HepG2 (cell line): ENCODE data around the gene NET1. TPM values are rescaled to one million over a fixed set of nuclear protein-coding genes. Genes with fewer than 3 reads are reported as not detected.

ENCODE experiments used
- ATAC-seq: fragments of 200-7000 bp; cut with Tn5 transposase; 3 replicates; pipeline ENCODE4 v1.9.1; 2020; ENCODE audit warnings: mild to moderate bottlenecking, moderate library complexity
- BruUV-seq: library from RNA; stranded (reverse); fragments of 400-500 nt; replicated peaks from 2 replicates; lab custom pipeline; 2021; lab: Mats Ljungman, UMichigan
- CTCF ChIA-PET: fragments of 300-600 bp; formaldehyde crosslinking; extraction: SDS; loops from one replicate; lab custom pipeline; 2021; ENCODE audit warnings: low total read pairs, inconsistent platforms, low intra/inter-chr PET ratio; lab: Yijun Ruan, JAX
- POLR2A ChIA-PET: fragments of 350-600 bp; sonication (Branson Sonifier 250); formaldehyde crosslinking; loops from one replicate; lab custom pipeline; 2020; ENCODE audit warnings: antibody characterized with exemption, inconsistent platforms; lab: Yijun Ruan, JAX
- DNase-seq: peaks from one replicate; pipeline ENCODE4 v3.0.0-alpha.2; 2015; ENCODE audit warnings: low spot score
- FAIRE-seq: peaks from 3 replicates; lab custom pipeline; 2011; peaks lifted over from hg19 to GRCh38; lab: Jason Lieb, UNC
- H2AFZ ChIP-seq: one replicate; pipeline ENCODE4 v1.6.1; 2011; ENCODE audit warnings: low read length, inconsistent platforms
- H3K27ac ChIP-seq: fragments of 300-600 bp; 3 replicates; pipeline ENCODE4 v1.8.0; 2011; ENCODE audit warnings: mixed run types, mild to moderate bottlenecking, mixed read lengths, low read length, inconsistent platforms; ENCODE audit not compliant: insufficient read depth; ENCODE audit errors: extremely low read length
- H3K27me3 ChIP-seq, 2 experiments: fragments of 200-600 bp in 1 of 2; 2 replicates in 1 of 2; 3 replicates in 1 of 2; pipeline versions ENCODE4 v1.6.0 to v1.8.0; 2011; ENCODE audit warnings: low read length in 2 of 2, mild to moderate bottlenecking in 2 of 2, moderate library complexity in 2 of 2, inconsistent platforms in 1 of 2; ENCODE audit not compliant: insufficient read depth in 2 of 2, control insufficient read depth in 1 of 2
- H3K36me3 ChIP-seq, 2 experiments: fragments of 200-600 bp in 1 of 2; replicated peaks in 1 of 2; 2 replicates in 1 of 2; 3 replicates in 1 of 2; pipeline versions ENCODE4 v1.5.1 to v1.8.0; 2011; ENCODE audit warnings: low read length in 2 of 2, inconsistent platforms in 1 of 2; ENCODE audit not compliant: insufficient read depth in 2 of 2, control insufficient read depth in 1 of 2
- H3K4me1 ChIP-seq: 2 replicates; pipeline ENCODE4 v1.5.1; 2012; ENCODE audit warnings: low read length, inconsistent platforms; ENCODE audit not compliant: insufficient read depth
- H3K4me2 ChIP-seq: 2 replicates; pipeline ENCODE4 v1.6.0; 2011; ENCODE audit warnings: low read depth, low read length, inconsistent platforms
- H3K4me3 ChIP-seq, 3 experiments: fragments of 200-600 bp in 1 of 3; sonication (generic), shearing (Covaris generic) in 1 of 3; replicated peaks in 1 of 3; 2 replicates each; pipeline ENCODE4 v1.5.1; 2011 to 2016; ENCODE audit warnings: low read length in 3 of 3, inconsistent platforms in 2 of 3, low read depth in 2 of 3, mild to moderate bottlenecking in 2 of 3, control low read depth in 1 of 3, mixed read lengths in 1 of 3; ENCODE audit not compliant: insufficient read depth in 1 of 3
- H3K79me2 ChIP-seq: one replicate; pipeline ENCODE4 v1.6.1; 2011; ENCODE audit warnings: low read length, inconsistent platforms; ENCODE audit not compliant: insufficient read depth
- H3K9ac ChIP-seq: 2 replicates; pipeline ENCODE4 v1.6.0; 2011; ENCODE audit warnings: mild to moderate bottlenecking, low read depth, low read length, inconsistent platforms; ENCODE audit not compliant: insufficient read depth
- H3K9me3 ChIP-seq: 2 replicates; pipeline ENCODE4 v1.5.1; 2012; ENCODE audit warnings: mild to moderate bottlenecking, low read length
- H4K20me1 ChIP-seq: 2 replicates; pipeline ENCODE4 v1.6.0; 2011; ENCODE audit warnings: inconsistent platforms, mild to moderate bottlenecking, low read length, moderate library complexity; ENCODE audit not compliant: insufficient read depth
- DPF2 ChIP-seq: sonication (generic); formaldehyde crosslinking; IDR thresholded peaks from 2 replicates; pipeline ENCODE4 v1.4.0; 2020; ENCODE audit warnings: mild to moderate bottlenecking, low read depth, missing genetic modification reagents, borderline replicate concordance
- ZC3H4 ChIP-seq: sonication (generic); formaldehyde crosslinking; IDR thresholded peaks from 2 replicates; pipeline ENCODE4 v1.4.0; 2020; ENCODE audit warnings: missing genetic modification reagents, borderline replicate concordance
- ZNF549 ChIP-seq: sonication (generic); formaldehyde crosslinking; IDR thresholded peaks from 2 replicates; pipeline ENCODE4 v1.5.0; 2020; ENCODE audit warnings: missing genetic modification reagents
- ZNF577 ChIP-seq: sonication (generic); formaldehyde crosslinking; IDR thresholded peaks from 2 replicates; pipeline ENCODE4 v1.4.0; 2020; ENCODE audit warnings: mild to moderate bottlenecking, low read depth, missing genetic modification reagents, borderline replicate concordance
- ZSCAN22 ChIP-seq: sonication (generic); formaldehyde crosslinking; IDR thresholded peaks from 2 replicates; pipeline ENCODE4 v1.4.0; 2020; ENCODE audit warnings: mild to moderate bottlenecking, missing genetic modification reagents
- WGBS: methylation state at CpG from one replicate; pipeline ENCODE4 v1.1.6; 2017; ENCODE audit warnings: low lambda C conversion rate; 5-methylcytosine and 5-hydroxymethylcytosine counted together
- in situ Hi-C: cut with HindIII; loops from 2 replicates; pipeline ENCODE4 v1.10.0; 2017; ENCODE audit warnings: low pct_unique_long_range_greater_than_20kb; ENCODE audit not compliant: extremely low pct_ligation_motif_present
- intact Hi-C: fragments of 100-400 bp; cut with micrococcal nuclease; formaldehyde crosslinking; loops from one replicate; pipeline ENCODE4 v1.10.0; 2022; ENCODE audit not compliant: unreplicated experiment
- polyA plus RNA-seq, 8 experiments: library from polyadenylated mRNA; depleted of rRNA in 3 of 8; stranded (reverse) in 7 of 8; unstranded in 1 of 8; fragments of >200 nt; fragmentation: Illumina TruSeq in 4 of 8; extraction: Trizol in 4 of 8; gene quantifications; 2 replicates each; pipeline versions ENCODE4 v1.2.1 to v1.2.3, GENCODE V29; 2011 to 2016; ENCODE audit warnings: low read depth in 4 of 8, missing spikeins in 1 of 8, mixed read lengths in 1 of 8; ENCODE audit not compliant: insufficient read depth in 1 of 8
- total RNA-seq, 5 experiments: library from RNA; depleted of rRNA; stranded (reverse); fragments of >200 nt; fragmentation: Illumina TruSeq; extraction: Trizol; gene quantifications; 2 replicates each; pipeline ENCODE4 v1.2.3, GENCODE V29; 2016; ENCODE audit warnings: low read depth in 1 of 5
- TF ChIP-seq, protein P1 (sequence below): sonication (generic); formaldehyde crosslinking; IDR thresholded peaks from 2 replicates; pipeline ENCODE4 v1.8.1; 2023; ENCODE audit warnings: mild to moderate bottlenecking, missing genetic modification reagents

The NET1 gene
- total and polyA plus RNA-seq, 2 of the 13 experiments (the other 11 are each of a cell fraction or from before 2014, with no cell fraction given): 48.1 to 65.8 TPM

GRCh38 chr10:5486853-5487235, 74.5 kb downstream of the NET1 start:
- peak overlapping the region; percentile 40 for H3K4me2 ChIP-seq
- FAIRE-seq (no peak), DNase-seq (no peak), ATAC-seq (peak; percentile 29)
- no peak overlapping the region for H3K27ac ChIP-seq
- no peaks in the 10 kb centered on the region for H4K20me1 ChIP-seq
- H3K27me3 ChIP-seq: peaks cover 2 to 36% of the 10 kb centered on the region in 2 experiments; a peak in 3 of 5 replicates
- BruUV-seq: no TSS peak
- H3K4me1 ChIP-seq: peaks cover 53% of the 10 kb centered on the region
- intact Hi-C loops (no loop called here), in situ Hi-C loops (no loop called here)
- CTCF ChIA-PET: no interaction called here
- WGBS: 23% methylated on average over 6 of the region's 9 CpGs
- H3K4me3 ChIP-seq: no peak overlapping the region
- H3K36me3 ChIP-seq: no peaks in the 10 kb centered on the region
- peaks cover 2% of the 10 kb centered on the region; the same call in 1 of the 2 replicates for H3K9me3 ChIP-seq
- TF ChIP-seq DPF2 (CRISPR knock-in tag) (no peak), ZNF549 (CRISPR knock-in tag) (no peak), ZNF577 (CRISPR knock-in tag) (no peak), ZSCAN22 (peak; percentile 53; the same call in 1 of the 2 replicates), ZC3H4 (no peak)
- TF ChIP-seq, protein P1, sequence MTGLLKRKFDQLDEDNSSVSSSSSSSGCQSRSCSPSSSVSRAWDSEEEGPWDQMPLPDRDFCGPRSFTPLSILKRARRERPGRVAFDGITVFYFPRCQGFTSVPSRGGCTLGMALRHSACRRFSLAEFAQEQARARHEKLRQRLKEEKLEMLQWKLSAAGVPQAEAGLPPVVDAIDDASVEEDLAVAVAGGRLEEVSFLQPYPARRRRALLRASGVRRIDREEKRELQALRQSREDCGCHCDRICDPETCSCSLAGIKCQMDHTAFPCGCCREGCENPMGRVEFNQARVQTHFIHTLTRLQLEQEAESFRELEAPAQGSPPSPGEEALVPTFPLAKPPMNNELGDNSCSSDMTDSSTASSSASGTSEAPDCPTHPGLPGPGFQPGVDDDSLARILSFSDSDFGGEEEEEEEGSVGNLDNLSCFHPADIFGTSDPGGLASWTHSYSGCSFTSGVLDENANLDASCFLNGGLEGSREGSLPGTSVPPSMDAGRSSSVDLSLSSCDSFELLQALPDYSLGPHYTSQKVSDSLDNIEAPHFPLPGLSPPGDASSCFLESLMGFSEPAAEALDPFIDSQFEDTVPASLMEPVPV (CRISPR knock-in tag): no peak
- H3K9ac ChIP-seq: no peak overlapping the region
- H2AFZ ChIP-seq: no peak overlapping the region
- POLR2A ChIA-PET: interaction anchor here (0.8 kb wide), 1 partner anchor 62 kb away, joined by 3 read pairs; no protein-coding TSS in a partner anchor
- no peaks in the 10 kb centered on the region for H3K79me2 ChIP-seq
